Stimulated activated CD8-positive, alpha-beta memory T cell treated with anti-CD3 and anti-CD28 coated beads, Interleukin-4, amount 100 ng/mL, for 1 hour (primary cell): ENCODE results near the gene SMIM14.
"Not testable (repeated sequence)": the region's sequence is repeated elsewhere in the genome, so short reads cannot be mapped to it uniquely, and the experiment has no call there.

ENCODE experiments used
- DNase-seq, 2 donors: peaks; one replicate each; pipeline ENCODE4 v3.0.0-alpha.2; 2020; ENCODE audit warnings: low read depth in 2 of 2, low spot score in 1 of 2

SMIM14 gene

DNA sequence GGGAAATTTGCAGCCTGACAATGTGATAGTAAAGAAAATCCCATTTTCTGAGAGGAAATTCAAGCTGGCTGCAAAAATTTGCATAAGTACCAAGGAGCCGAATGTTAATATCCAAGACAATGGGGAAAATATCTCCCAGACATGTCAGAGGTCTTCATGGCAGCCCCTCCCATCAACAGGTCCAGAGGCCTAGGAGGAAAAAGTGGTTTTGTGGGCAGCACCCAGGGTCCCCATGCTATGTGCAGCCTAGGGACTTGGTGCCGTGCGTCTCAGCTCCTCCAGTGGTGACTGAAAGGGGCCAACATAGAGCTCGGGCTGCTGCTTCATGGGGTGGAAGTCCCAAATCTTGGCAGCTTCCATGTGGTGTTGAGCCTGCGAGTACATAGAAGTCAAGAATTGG, 105.1 kb downstream of the SMIM14 start:
- DNase-seq = no peak

DNA sequence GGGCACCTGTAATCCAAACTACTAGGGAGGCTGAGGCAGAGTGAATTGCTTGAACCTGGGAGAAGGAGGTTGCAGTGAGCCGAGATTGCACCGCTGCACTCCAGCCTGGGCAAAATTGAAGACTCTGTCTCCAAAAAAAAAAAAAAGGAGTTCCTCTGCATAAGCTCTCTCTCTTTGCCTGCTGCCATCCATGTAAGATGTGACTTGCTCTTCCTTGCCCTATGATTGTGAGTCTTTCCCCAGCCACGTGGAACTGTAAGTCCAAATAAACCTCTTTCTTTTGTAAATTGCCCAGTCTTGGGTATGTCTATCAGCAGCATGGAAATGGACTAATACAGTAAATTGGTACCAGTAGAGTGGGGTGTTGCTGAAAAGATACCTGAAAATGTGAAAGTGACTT, 106.4 kb downstream of the SMIM14 start:
- not testable (repeated sequence) for DNase-seq

- DNase-seq = no peak
Observed at GRCh38 chr4:39530682-39531081, 108.0 kb downstream of the SMIM14 start.

DNA sequence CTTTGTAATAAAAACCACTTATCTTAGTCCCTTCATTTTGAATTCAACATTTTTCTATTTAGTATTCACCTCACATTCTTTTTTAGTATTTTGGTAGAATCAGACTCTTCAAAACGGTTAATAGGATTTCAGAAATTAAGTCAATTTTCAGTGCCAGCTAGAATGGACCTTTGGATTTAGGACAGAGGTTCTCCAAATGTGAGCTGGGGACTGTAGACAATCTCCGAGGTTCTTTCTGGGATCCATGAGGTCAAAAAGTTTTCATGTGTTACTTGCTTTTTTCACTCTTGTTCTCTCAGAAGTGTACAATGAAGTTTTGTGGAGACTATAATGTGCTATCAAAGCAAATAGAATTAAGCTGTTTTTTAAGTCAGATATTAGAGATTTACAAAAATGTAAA, 109.1 kb downstream of the SMIM14 start:
- DNase-seq = no peak

DNA sequence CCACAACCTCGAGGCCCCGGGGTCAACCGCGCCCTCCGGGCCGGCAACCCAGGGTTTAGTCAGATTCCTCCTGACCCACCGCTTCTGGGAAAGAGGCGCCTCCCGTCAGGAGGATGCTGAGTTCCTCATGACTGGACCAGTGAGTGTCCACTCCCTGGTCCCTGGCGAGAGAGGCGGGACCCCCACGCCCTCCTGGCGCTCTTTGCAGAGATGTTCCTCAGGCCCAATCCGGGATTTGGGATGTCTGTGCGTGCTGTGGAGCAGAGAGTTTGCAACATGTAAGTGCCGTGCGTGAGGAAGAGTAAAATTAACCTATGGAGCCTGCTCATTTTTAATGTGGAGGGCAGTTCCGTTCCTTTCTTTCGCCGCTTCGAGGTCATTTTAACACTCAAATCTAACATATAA, 110.6 kb downstream of the SMIM14 start:
- DNase-seq = no peak

DNA sequence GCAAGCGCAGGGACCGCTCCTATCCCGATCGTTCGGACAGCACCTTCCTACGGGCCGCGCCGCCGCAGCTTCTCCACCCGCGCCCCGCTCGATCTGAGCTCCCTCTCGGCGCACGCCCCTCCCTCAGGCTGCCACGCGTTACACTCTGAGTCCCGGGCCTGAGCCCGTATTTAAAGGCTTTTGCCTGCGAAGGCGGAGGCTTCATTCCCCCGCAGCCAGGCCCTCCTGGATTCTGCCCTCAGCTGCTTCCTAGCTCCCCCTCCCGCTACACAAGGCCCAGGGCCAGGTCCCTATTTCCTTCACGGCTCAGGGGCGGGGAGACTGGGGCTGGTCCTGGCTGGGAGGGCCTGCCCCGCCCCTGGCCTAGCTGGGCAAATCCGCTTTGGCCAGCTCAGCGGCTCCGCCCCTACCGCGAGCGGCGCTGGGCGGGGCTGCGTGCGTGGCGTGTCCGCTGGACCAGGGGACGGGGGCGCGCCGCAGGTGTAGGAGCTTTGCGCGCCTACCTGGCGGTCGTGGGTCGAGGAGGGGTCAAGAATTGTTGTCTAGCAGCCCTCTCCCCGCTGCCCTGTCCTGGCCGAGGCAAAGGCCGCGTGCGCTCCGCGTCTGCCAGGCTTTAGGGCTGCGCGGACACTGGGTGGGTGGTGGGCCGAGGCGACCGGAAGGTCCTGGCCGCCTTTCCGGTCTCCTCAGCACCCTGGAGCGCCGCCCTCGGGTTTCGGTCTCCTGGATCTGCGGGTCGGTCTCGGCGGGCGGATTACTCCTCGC, 111.2 kb downstream of the SMIM14 start, which contains the start of gene UGDH:
Gene UGDH, minus strand, starts transcription at position 144 of the 765 bp plus-strand sequence. CDS start 5,927 bp downstream, outside the sequence.
- DNase-seq = peak; percentile 64 to 77

- no peak for DNase-seq
Observed at GRCh38 chr4:39526765-39527295, 111.8 kb downstream of the SMIM14 start.

DNA sequence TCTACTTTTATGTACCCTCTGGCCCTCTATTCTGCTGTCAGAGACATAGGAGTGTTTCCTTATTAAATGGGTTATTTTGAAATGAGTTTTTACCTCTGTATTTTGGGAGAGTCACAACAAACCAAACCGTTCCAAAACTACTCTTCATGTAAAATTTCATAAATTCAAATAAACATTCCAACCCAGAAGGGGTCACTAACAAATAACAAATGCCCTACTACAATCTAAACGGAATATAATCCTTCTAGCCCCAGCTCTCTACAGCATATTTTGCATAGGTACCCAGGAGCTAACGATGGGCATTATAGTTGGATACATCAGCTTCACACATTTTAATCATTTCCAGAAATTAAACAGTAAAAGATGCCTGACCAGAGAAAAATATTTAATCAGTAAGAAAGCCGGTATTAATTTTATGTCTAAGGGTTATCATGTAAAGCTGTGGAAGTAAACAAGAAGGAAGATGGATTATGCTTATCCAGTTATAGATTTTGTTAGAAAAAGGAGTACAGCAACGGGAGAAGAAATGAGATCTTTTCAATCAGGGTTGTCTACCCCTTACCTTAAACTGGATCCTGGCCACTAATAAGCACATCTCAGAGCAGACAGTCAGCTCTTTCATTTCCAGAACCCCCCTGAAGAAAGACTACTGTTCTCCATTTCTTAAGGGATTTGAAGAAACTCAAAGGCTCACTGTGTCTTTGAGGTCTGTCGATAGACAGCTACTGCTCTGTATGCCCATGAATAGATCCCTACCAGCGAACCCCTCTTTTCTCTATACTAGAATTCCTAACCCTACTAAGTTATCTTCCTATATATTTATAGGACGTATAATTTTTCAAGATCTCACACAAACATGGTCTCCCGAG, 112.6 kb downstream of the SMIM14 start:
- DNase-seq = no peak

GRCh38 chr4:39524161-39524957, 114.3 kb downstream of the SMIM14 start:
- no peak for DNase-seq

GRCh38 chr4:39522068-39522467, 116.6 kb downstream of the SMIM14 start:
- no peak for DNase-seq

DNA sequence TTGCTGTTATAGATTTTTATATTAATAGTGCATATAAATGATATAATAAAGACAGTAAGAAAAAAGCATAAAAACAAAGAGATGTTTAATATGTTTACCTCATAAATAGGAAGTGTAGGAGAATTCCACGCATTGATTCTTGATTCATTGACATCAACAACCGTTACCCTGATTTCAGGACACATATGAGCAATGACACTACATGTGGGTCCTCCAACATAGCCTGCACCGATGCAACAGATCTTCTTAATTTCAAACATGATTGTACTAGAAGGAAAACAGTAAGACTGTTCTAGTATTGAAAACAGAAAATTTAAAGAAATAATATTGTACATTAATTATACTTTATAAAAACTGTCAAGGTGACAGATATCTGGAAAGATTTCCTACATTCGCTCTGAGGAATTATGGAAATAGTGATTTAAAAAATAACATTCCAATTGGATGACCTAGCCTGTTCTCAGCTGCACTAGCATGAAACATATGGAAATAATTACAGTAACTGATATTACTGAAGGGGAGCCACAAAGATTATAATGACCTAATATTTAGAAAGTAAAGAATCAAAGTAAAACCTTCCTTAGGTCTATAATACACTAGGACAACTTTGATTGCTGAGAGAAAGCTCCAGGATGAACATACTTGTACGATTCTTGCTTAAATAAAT, 117.3 kb downstream of the SMIM14 start:
- DNase-seq = no peak

DNA sequence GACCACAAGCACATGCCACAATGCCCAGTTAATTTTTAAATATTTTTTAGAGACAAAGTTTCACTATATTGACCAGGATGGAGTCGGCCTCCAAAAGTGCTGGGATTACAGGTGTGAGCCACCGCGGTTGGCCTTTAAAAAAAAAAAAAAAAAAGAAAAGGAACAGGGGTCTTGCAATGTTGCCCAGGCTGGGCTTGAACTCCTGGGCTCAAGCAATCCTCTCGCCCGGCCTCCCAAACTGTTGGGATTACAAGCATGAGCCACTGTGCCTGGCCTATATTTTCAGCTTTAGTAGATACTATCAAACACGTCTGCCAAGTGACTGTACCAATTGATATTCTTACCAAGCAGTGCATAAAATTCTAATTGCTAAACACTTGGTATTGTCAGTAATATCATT, 120.2 kb downstream of the SMIM14 start:
- DNase-seq = no peak

DNA sequence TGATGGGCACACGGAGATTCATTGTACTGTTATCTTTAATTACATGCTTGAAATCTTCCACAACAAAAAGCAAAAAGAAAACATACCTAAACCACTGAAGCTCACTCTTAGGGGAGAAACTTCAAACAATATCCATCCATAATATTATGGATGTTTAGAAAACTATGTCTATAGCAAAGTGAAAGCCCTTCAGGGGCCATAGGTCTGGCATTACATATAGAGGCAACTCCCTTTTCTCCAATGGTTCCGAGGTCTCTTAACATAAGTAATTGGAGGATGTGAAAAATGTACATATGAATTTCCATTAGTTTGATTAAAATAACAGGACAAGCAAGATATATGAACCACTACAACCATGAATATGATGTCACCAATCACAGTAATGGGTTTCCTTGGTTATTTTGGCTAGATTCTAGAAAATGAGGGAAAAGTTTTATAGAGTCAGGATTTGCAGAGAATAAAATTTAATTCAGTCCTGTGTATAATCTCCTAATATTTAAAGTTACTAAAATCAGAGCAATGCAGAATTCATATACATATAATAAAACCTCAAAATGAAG, 122.2 kb downstream of the SMIM14 start:
- DNase-seq = no peak

GRCh38 chr4:39515669-39516401, 122.8 kb downstream of the SMIM14 start:
- not testable (repeated sequence) for DNase-seq

DNA sequence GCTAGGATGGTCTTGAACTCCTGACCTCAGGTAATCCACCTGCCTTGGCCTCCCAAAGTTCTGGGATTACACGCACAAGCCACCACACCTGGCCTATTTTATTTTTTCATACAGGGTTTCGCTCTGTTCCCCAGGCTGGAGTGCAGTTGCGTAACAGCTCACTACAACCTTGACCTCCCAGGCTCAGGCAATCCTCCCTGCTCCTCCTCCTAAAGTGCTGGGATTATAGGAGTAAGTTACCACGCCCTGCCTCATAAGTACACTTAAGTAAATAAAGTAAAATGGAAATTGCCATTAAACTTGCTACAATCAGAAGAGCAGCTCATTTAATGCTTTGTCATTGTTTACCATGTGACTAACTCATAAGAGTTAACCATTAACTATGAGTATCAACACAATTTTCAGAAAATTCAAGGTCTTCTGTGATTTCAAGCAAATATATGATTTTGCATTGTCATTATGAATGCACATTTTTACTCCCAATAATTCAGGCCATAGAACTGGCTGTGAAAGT, 123.7 kb downstream of the SMIM14 start:
- no peak for DNase-seq

GRCh38 chr4:39514266-39514665, 124.4 kb downstream of the SMIM14 start:
- not testable (repeated sequence) for DNase-seq

DNA sequence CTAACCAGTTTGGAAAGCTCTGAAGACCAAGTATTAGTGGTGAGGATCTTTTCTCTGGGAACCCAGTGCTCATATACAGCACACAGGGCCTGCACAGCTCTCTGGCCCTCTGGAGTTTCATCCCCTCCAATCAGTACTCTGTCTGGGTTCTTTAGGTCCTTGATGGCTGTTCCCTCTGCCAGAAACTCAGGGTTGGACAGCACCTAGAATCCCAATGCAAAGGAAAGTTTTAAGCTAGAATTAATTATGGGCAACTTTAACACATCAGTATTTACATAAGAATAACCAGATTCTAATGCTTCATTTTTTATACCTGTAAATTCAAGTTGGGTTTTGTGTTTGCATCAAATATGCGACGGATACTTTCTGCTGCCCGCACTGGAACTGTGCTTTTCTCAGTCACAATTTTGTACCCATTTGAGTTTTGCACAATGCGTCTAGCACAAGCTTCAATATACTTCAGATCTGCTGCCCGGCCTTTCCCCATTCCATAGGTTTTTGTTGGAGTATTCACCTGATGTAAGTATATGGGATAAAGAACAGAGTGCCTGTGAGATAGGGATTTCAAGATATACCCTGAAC, 128.2 kb downstream of the SMIM14 start:
- no peak for DNase-seq

- DNase-seq = no peak
Observed at GRCh38 chr4:39505581-39505980, 133.1 kb downstream of the SMIM14 start.

DNA sequence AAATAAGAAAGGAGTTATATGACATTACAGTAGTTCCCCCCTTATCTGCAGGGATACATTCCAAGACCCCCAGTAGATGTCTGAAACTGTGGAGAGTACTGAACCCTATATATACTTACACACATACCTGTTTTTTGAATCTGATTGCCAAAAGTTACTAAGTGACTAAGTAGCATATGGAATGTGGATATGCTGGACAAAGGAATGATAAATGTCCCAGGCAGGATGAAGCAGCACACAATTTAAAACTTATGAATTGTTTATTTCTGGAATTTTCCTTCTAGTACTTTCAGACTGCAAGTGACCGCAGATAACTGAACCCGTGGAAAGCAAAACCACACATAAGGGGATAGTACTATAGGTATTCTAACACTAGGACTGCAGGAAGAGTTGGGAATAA, 134.1 kb downstream of the SMIM14 start:
- no peak for DNase-seq
